ENCODE data around the gene ADCK1. TPM values are rescaled to one million over a fixed set of nuclear protein-coding genes. Genes with fewer than 3 reads are reported as not detected.

ADCK1 gene
- total and polyA plus RNA-seq, 2 donors (not counting 3 experiments of a cell fraction or from before 2014, with no cell fraction given): 4.2 to 6.9 TPM

GRCh38 chr14:77917491-77918201, 117.7 kb downstream of the ADCK1 start:
- dilution Hi-C loops (cut with MboI; ENCODE audit: extremely low pct_ligation_motif_present, low sequenced_read_pairs): no loop called here
- H3K4me2 ChIP-seq (ENCODE audit: insufficient read depth, low read length): no peak overlapping the region
- no peaks in the 10 kb centered on the region for H3K36me3 ChIP-seq (ENCODE audit: control insufficient read depth in 2 of 2, extremely low read depth in 1 of 2, insufficient read depth in 2 of 2, low read length in 2 of 2)
- H3K27ac ChIP-seq (ENCODE audit: insufficient read depth, low read depth, low read length): no peak overlapping the region
- no peaks in the 10 kb centered on the region for H3K9me1 ChIP-seq (replicated peaks; ENCODE audit: control insufficient read depth, extremely low read depth, insufficient read depth, low read length)
- no peaks in the 10 kb centered on the region for H3K27me3 ChIP-seq (ENCODE audit: control insufficient read depth in 2 of 2, insufficient read depth in 2 of 2, low read length in 2 of 2)
- intact Hi-C loops (cut with micrococcal nuclease): no loop called here
- TF ChIP-seq EZH2 (IDR thresholded peaks at IDR 0.05; ENCODE audit: borderline replicate concordance, low read depth, low read length, severe bottlenecking) (no peak), JUN (IDR thresholded peaks at IDR 0.05; ENCODE audit: borderline replicate concordance, insufficient read depth, insufficient read length, low read depth) (no peak), GATA2 (IDR thresholded peaks at IDR 0.05; ENCODE audit: insufficient read depth, insufficient read length, low read depth, low read length) (no peak)
- TF ChIP-seq, protein P1, sequence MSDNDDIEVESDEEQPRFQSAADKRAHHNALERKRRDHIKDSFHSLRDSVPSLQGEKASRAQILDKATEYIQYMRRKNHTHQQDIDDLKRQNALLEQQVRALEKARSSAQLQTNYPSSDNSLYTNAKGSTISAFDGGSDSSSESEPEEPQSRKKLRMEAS (IDR thresholded peaks at IDR 0.05; ENCODE audit: insufficient read depth, insufficient read length): no peak
- no peaks in the 10 kb centered on the region for H3K4me1 ChIP-seq (ENCODE audit: control insufficient read depth, extremely low read depth, insufficient read depth, low read length)
- H3K4me3 ChIP-seq (replicated peaks in 1 of 3; ENCODE audit: insufficient read depth in 1 of 3, low read depth in 1 of 3, low read length in 3 of 3): no peak overlapping the region
- DNase-seq (ENCODE audit: low read depth, low spot score) (no peak), FAIRE-seq (no peak)
- H2AFZ ChIP-seq (ENCODE audit: low read depth, low read length): no peak overlapping the region
- BruUV-seq (replicated peaks): no TSS peak
- POLR2A ChIA-PET: no interaction called here
- H3K9me3 ChIP-seq (replicated peaks; ENCODE audit: control insufficient read depth, insufficient read depth, low read length): no peaks in the 10 kb centered on the region
- no peaks in the 10 kb centered on the region for H3K79me2 ChIP-seq (ENCODE audit: control insufficient read depth, insufficient read depth, low read length)
- CTCF ChIA-PET: no interaction called here
- H4K20me1 ChIP-seq (replicated peaks; ENCODE audit: control insufficient read depth, extremely low read depth, insufficient read depth, low read length): no peaks in the 10 kb centered on the region
- no peak overlapping the region for H3K9ac ChIP-seq (replicated peaks; ENCODE audit: extremely low read depth, insufficient read depth, low read length)

GRCh38 chr14:77918448-77918847, 118.5 kb downstream of the ADCK1 start:
- Histone ChIP-seq H3K4me1 (ENCODE audit: control insufficient read depth, extremely low read depth, insufficient read depth, low read length) (no peaks in the 10 kb centered on the region), H3K4me3 (replicated peaks in 1 of 3; ENCODE audit: insufficient read depth in 1 of 3, low read depth in 1 of 3, low read length in 3 of 3) (no peak overlapping the region), H3K9me1 (replicated peaks; ENCODE audit: control insufficient read depth, extremely low read depth, insufficient read depth, low read length) (no peaks in the 10 kb centered on the region), H3K27me3 (ENCODE audit: control insufficient read depth in 2 of 2, insufficient read depth in 2 of 2, low read length in 2 of 2) (no peaks in the 10 kb centered on the region), H3K79me2 (ENCODE audit: control insufficient read depth, insufficient read depth, low read length) (no peaks in the 10 kb centered on the region), H3K36me3 (ENCODE audit: control insufficient read depth in 2 of 2, extremely low read depth in 1 of 2, insufficient read depth in 2 of 2, low read length in 2 of 2) (no peaks in the 10 kb centered on the region), H4K20me1 (replicated peaks; ENCODE audit: control insufficient read depth, extremely low read depth, insufficient read depth, low read length) (no peaks in the 10 kb centered on the region), H3K9me3 (replicated peaks; ENCODE audit: control insufficient read depth, insufficient read depth, low read length) (no peaks in the 10 kb centered on the region), H2AFZ (ENCODE audit: low read depth, low read length) (no peak overlapping the region), H3K9ac (replicated peaks; ENCODE audit: extremely low read depth, insufficient read depth, low read length) (no peak overlapping the region), H3K27ac (ENCODE audit: insufficient read depth, low read depth, low read length) (no peak overlapping the region), H3K4me2 (ENCODE audit: insufficient read depth, low read length) (no peak overlapping the region)
- BruUV-seq (replicated peaks): no TSS peak
- ChIA-PET CTCF (no interaction called here), POLR2A (no interaction called here)
- intact Hi-C loops (cut with micrococcal nuclease) (no loop called here), dilution Hi-C loops (cut with MboI; ENCODE audit: extremely low pct_ligation_motif_present, low sequenced_read_pairs) (no loop called here)
- no peak for DNase-seq (ENCODE audit: low read depth, low spot score)
- no peak for FAIRE-seq
- TF ChIP-seq JUN (IDR thresholded peaks at IDR 0.05; ENCODE audit: borderline replicate concordance, insufficient read depth, insufficient read length, low read depth) (no peak), EZH2 (IDR thresholded peaks at IDR 0.05; ENCODE audit: borderline replicate concordance, low read depth, low read length, severe bottlenecking) (no peak), POLR2AphosphoS5 (IDR thresholded peaks at IDR 0.05; ENCODE audit: insufficient read depth, low read depth, low read length) (no peak), GATA2 (IDR thresholded peaks at IDR 0.05; ENCODE audit: insufficient read depth, insufficient read length, low read depth, low read length) (no peak)
- TF ChIP-seq, protein P1 (IDR thresholded peaks at IDR 0.05; ENCODE audit: insufficient read depth, insufficient read length): no peak
- TF ChIP-seq, protein P2, sequence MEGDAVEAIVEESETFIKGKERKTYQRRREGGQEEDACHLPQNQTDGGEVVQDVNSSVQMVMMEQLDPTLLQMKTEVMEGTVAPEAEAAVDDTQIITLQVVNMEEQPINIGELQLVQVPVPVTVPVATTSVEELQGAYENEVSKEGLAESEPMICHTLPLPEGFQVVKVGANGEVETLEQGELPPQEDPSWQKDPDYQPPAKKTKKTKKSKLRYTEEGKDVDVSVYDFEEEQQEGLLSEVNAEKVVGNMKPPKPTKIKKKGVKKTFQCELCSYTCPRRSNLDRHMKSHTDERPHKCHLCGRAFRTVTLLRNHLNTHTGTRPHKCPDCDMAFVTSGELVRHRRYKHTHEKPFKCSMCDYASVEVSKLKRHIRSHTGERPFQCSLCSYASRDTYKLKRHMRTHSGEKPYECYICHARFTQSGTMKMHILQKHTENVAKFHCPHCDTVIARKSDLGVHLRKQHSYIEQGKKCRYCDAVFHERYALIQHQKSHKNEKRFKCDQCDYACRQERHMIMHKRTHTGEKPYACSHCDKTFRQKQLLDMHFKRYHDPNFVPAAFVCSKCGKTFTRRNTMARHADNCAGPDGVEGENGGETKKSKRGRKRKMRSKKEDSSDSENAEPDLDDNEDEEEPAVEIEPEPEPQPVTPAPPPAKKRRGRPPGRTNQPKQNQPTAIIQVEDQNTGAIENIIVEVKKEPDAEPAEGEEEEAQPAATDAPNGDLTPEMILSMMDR (IDR thresholded peaks at IDR 0.05; ENCODE audit: extremely low read depth in 1 of 2, insufficient read depth in 1 of 2, low read depth in 1 of 2, low read length in 2 of 2): no peak
